Loucy (cell line): Measurements from ENCODE around the gene PLPP4.

Source experiments
- EZH2phosphoT487 ChIP-seq: fragments of 200-600 bp; IDR thresholded peaks from 2 replicates; pipeline ENCODE4 v1.6.1; 2018; ENCODE audit warnings: antibody characterized with exemption, mild to moderate bottlenecking, moderate library complexity, borderline replicate concordance
- TF ChIP-seq, protein P1 (sequence below): fragments of 200-600 bp; sonication (generic); conservative IDR thresholded peaks from 2 replicates; pipeline ENCODE4 v1.5.1; 2014; ENCODE audit warnings: mild to moderate bottlenecking, antibody characterized with exemption, low read length

DNA sequence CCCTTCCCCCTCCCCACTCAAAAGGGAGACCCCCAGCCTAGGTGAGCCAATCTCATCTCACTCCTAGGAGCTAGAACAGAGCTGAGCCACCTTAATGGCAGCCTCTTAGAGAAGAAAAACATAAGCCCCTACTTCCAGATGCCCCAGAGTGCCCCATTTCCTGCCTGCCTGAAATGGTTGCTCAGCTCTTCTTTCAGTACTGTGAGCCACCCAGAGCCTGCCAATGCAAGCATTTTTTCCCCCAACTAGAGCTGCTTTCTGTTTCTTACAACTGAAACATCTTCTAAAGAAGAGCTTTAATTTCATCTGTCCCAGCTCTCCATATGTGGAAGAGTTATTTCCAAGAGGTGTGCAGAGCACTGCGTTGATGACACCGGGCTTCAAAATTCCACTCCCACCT lies 136.7 kb downstream of the PLPP4 start:
- TF ChIP-seq, protein P1, sequence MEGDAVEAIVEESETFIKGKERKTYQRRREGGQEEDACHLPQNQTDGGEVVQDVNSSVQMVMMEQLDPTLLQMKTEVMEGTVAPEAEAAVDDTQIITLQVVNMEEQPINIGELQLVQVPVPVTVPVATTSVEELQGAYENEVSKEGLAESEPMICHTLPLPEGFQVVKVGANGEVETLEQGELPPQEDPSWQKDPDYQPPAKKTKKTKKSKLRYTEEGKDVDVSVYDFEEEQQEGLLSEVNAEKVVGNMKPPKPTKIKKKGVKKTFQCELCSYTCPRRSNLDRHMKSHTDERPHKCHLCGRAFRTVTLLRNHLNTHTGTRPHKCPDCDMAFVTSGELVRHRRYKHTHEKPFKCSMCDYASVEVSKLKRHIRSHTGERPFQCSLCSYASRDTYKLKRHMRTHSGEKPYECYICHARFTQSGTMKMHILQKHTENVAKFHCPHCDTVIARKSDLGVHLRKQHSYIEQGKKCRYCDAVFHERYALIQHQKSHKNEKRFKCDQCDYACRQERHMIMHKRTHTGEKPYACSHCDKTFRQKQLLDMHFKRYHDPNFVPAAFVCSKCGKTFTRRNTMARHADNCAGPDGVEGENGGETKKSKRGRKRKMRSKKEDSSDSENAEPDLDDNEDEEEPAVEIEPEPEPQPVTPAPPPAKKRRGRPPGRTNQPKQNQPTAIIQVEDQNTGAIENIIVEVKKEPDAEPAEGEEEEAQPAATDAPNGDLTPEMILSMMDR, result no peak
- no peak for TF ChIP-seq EZH2phosphoT487
